Testis (tissue), 3 donors: ENCODE data around the gene CELA3A. TPM values are rescaled to one million over a fixed set of nuclear protein-coding genes. Genes with fewer than 3 reads are reported as not detected.

Experiments used
- DNase-seq: peaks from one replicate; pipeline ENCODE4 v3.0.0-alpha.2; 2019
- H3K27ac ChIP-seq, 2 donors: fragments of 200-600 bp; sonication (generic); one replicate each; pipeline ENCODE4 v1.5.1; 2019
- H3K27me3 ChIP-seq: fragments of 200-600 bp; sonication (generic); one replicate; pipeline ENCODE4 v1.5.1; 2019
- H3K36me3 ChIP-seq: fragments of 200-600 bp; sonication (generic); one replicate; pipeline ENCODE4 v1.5.1; 2017; ENCODE audit warnings: low read depth; ENCODE audit errors: missing control alignments
- H3K4me1 ChIP-seq: fragments of 200-600 bp; sonication (generic); one replicate; pipeline ENCODE4 v1.5.1; 2019
- H3K4me3 ChIP-seq, 2 donors: fragments of 200-600 bp; sonication (generic); one replicate each; pipeline ENCODE4 v1.5.1; 2017 to 2019
- H3K9me3 ChIP-seq: fragments of 200-600 bp; sonication (generic); one replicate; pipeline ENCODE4 v1.5.1; 2017
- POLR2A ChIP-seq: fragments of 450-650 bp; IDR thresholded peaks from one replicate; pipeline ENCODE4 v1.6.1; 2017; ENCODE audit warnings: antibody characterized with exemption, mild to moderate bottlenecking, moderate library complexity
- WGBS, 2 donors: methylation state at CpG; one replicate each; pipeline ENCODE4 v1.1.5; 2018; 5-methylcytosine and 5-hydroxymethylcytosine counted together
- intact Hi-C: fragments of 100-400 bp; cut with DNase I; formaldehyde crosslinking; loops from one replicate; pipeline ENCODE4 v1.15.1; 2023; ENCODE audit warnings: low total_unique reads
- polyA plus RNA-seq: library from polyadenylated mRNA; stranded (reverse); fragments of 350-450 nt; fragmentation: Illumina TruSeq; extraction: RNeasy Lipid Tissue Mini Kit (QIAGEN cat#74804); gene quantifications from one replicate; pipeline ENCODE4 v1.2.3, GENCODE V29; 2014; ENCODE audit warnings: low read depth, low replicate concordance; ENCODE audit not compliant: insufficient read depth
- total RNA-seq, 2 donors: library from RNA; depleted of rRNA; stranded (reverse); fragments of >200 nt; gene quantifications; one replicate each; pipeline ENCODE4 v1.2.3, GENCODE V29; 2016
- TF ChIP-seq, protein P1 (sequence below), 3 experiments: fragments of 450-650 bp in 2 of 3; fragments of 200-600 bp in 1 of 3; sonication (generic) in 1 of 3; IDR thresholded peaks; one replicate each; pipeline ENCODE4 v1.5.1; 2016 to 2019; ENCODE audit warnings: antibody characterized with exemption in 3 of 3, mild to moderate bottlenecking in 2 of 3, moderate library complexity in 1 of 3

CELA3A gene
- total and polyA plus RNA-seq, 3 donors from 2014 or later: not detected

DNA sequence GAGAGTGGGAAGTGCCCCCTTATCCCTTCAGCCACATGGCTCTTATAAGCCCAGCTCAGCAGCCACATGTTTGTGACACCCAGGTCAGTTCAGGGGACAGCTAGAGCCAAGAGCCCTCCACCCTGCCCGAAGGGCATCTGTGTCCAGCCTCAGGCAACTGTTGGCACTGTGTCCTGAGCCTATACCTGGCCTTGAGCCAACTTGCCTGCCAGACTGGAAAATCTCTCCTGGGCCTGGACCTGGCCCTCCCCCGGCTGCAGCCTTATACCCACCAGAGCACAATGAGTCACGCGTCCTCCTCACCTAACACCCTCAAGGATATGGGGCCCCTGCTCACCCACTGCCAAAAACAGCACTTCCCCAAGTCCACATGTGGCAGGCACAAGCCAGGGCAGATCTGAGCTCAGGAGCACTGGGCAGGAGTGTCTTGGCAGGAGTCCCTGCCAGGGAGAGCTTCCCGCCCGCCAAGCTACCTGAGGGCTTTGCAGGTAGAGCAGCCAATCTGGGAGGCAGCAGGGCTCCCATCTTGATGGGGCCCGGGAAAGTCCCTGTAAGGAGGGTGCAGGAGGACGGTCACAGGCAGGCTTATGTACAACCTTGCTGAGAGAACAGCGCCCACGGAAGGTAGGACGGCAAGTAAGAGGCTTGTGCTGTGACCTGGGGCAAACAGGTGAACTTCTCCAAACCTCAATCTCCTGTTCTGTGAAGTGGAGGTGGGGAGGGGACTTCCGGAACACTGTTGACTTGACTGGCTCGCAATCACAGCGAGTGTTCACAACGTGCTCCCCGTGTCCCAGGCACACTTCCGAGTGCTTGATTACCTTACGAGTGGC lies 44.5 kb upstream of the CELA3A start:
- Histone ChIP-seq H3K4me3 (no peak overlapping the region), H3K36me3 (no peaks in the 10 kb centered on the region), H3K27ac (no peak overlapping the region), H3K4me1 (peaks cover 21% of the 10 kb centered on the region), H3K9me3 (no peaks in the 10 kb centered on the region), H3K27me3 (no peaks in the 10 kb centered on the region)
- no peak for DNase-seq
- WGBS, 2 donors: 71 to 77% methylated on average over 13 to 18 of the region's 18 CpGs
- TF ChIP-seq, protein P1, sequence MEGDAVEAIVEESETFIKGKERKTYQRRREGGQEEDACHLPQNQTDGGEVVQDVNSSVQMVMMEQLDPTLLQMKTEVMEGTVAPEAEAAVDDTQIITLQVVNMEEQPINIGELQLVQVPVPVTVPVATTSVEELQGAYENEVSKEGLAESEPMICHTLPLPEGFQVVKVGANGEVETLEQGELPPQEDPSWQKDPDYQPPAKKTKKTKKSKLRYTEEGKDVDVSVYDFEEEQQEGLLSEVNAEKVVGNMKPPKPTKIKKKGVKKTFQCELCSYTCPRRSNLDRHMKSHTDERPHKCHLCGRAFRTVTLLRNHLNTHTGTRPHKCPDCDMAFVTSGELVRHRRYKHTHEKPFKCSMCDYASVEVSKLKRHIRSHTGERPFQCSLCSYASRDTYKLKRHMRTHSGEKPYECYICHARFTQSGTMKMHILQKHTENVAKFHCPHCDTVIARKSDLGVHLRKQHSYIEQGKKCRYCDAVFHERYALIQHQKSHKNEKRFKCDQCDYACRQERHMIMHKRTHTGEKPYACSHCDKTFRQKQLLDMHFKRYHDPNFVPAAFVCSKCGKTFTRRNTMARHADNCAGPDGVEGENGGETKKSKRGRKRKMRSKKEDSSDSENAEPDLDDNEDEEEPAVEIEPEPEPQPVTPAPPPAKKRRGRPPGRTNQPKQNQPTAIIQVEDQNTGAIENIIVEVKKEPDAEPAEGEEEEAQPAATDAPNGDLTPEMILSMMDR (IDR thresholded peaks at IDR 0.05): no peak
- TF ChIP-seq POLR2A: no peak
- intact Hi-C loops: loop anchor here (10.0 kb wide), 1 partner anchor 62 kb away; no protein-coding TSS in a partner anchor

DNA sequence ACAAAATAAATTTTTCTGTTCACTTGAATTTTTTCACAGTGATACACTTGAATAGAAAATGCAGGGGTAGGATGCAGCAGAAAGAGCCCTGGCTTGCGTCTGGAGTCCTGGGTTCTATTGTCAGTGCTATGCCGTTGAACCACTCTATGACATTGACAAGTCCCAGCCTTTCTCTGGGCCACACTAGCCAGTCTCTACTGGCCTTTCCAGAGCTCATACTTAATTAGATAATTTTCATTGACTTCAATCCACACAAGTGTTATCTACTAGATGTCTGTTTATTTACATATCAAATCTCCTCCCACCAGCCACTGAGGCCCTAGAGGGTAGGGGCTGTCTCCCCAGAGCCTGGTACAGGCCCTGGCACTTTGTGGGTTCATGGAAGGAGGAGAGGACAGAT lies 40.1 kb upstream of the CELA3A start:
- Histone ChIP-seq H3K36me3 (no peaks in the 10 kb centered on the region), H3K4me3 (no peak overlapping the region), H3K4me1 (peaks cover 10% of the 10 kb centered on the region), H3K27me3 (no peaks in the 10 kb centered on the region), H3K27ac (no peak overlapping the region), H3K9me3 (no peaks in the 10 kb centered on the region)
- WGBS, 2 donors: 90 to 91% methylated on average over 2 of the region's 2 CpGs
- intact Hi-C loops: no loop called here
- TF ChIP-seq POLR2A: no peak
- TF ChIP-seq, protein P1 (IDR thresholded peaks at IDR 0.05): no peak
- DNase-seq: no peak

DNA sequence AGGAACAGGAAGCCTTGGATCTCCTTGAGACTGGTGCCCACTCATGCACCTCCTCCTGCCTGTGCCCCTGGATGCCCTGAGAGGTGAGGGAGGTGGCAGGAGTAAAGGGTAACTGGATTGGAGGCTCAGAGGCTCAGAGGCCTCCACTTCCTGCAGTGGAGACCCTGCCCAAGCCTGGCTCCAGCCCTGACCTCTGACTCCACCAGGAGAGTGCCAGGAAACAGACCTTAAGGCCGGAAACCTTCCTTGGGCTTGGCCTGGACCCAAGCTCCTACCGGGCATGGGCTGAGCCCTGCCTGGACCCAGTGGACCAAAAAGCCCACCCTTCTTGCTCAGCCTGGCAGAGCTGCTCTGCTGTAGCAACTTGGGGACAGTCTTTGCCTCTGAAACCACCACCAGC lies 39.7 kb upstream of the CELA3A start:
- no peaks in the 10 kb centered on the region for H3K27me3 ChIP-seq
- intact Hi-C loops: no loop called here
- no peak for DNase-seq
- WGBS, 2 donors: 64% methylated on average over 2 of the region's 2 CpGs; no CpG with 5 or more reads in 1 of the 2 donors
- no peaks in the 10 kb centered on the region for H3K9me3 ChIP-seq
- H3K36me3 ChIP-seq: no peaks in the 10 kb centered on the region
- TF ChIP-seq, protein P1 (IDR thresholded peaks at IDR 0.05): no peak
- TF ChIP-seq POLR2A: no peak
- peaks cover 5% of the 10 kb centered on the region for H3K4me1 ChIP-seq
- H3K4me3 ChIP-seq: no peak overlapping the region
- no peak overlapping the region for H3K27ac ChIP-seq

DNA sequence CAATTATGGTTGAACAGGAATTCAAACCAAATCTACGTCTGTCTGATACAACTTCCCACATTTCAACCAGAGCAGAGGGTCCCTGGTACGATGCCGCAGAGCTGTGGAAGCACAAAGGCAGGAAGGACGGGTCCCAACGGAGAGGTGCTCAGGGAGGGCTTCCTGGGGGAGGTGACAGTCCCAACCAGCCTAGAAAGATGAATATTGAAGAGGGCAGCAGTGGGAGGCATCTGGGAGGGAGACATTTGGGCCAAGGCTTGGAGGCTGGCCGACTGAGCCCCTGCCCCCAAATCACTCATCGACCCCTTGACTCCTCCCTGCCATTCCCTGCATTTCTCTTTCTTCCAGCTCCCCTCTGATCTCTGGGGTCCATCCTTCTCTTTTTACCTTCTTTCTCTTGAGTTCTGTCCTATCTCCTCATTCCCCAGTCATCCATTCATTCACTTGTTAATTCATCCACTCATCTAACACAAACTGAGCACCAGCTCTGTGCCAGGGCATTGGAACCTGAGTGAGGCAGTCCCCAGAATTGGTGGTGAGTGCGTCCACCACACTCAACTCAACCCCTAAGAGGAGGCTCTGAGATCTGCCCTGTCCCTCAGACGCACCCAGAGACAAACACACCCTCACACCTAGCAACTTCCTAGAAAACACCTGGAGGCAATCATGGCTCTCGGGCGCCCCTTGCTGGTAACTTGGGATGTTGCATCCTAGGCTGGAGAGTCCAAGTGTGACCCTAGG lies 37.8 kb upstream of the CELA3A start:
- no peak for TF ChIP-seq POLR2A
- TF ChIP-seq, protein P1 (IDR thresholded peaks at IDR 0.05): peak; percentile 79 to 92 (median 90)
- H3K9me3 ChIP-seq: no peaks in the 10 kb centered on the region
- no peaks in the 10 kb centered on the region for H3K4me1 ChIP-seq
- WGBS, 2 donors: 50 to 67% methylated on average over 8 to 11 of the region's 11 CpGs
- no peaks in the 10 kb centered on the region for H3K36me3 ChIP-seq
- H3K27me3 ChIP-seq: no peaks in the 10 kb centered on the region
- intact Hi-C loops: no loop called here
- H3K4me3 ChIP-seq: no peak overlapping the region
- H3K27ac ChIP-seq: no peak overlapping the region
- DNase-seq: peak; percentile 85
